ENCODE measurements around the gene C6orf163. TPM values are rescaled to one million over a fixed set of nuclear protein-coding genes. Genes with fewer than 3 reads are reported as not detected.
"Not testable (repeated sequence)": the region's sequence is repeated elsewhere in the genome, so short reads cannot be mapped to it uniquely, and the experiment has no call there.

Gene C6orf163
- total RNA-seq: 5.7 and 7.1 TPM in 2 replicates
- long read RNA-seq, partial matches to known transcripts: 0 of 1 reads
- long read RNA-seq, other reads (novel, unspliced or antisense): 1 of 1 reads

GRCh38 chr6:87344731-87345130 is at the start of gene C6orf163:
C6orf163 (plus strand) TSS chr6:87344813; CDS start chr6:87345100, 287 bp downstream.
- Mint-ChIP-seq H3K27ac (no peak within 1 kb of the TSS), H3K4me1 (ENCODE audit: low read depth) (peaks cover 40% of the 10 kb centered on the region), H3K27me3 (no peaks in the 10 kb centered on the region), H3K9me3 (ENCODE audit: low read depth) (no peaks in the 10 kb centered on the region), H3K36me3 (ENCODE audit: insufficient read depth) (peaks cover 5% of the 10 kb centered on the region), H3K4me3 (ENCODE audit: low read depth) (no peak within 1 kb of the TSS)
- no peak for DNase-seq (ENCODE audit: low spot score, unreplicated experiment)
- TF ChIP-seq CTCF (IDR thresholded peaks at IDR 0.05; ENCODE audit: unreplicated experiment): no peak

- Mint-ChIP-seq H3K4me1 (ENCODE audit: low read depth) (peaks cover 24% of the 10 kb centered on the region), H3K36me3 (ENCODE audit: insufficient read depth) (peaks cover 2% of the 10 kb centered on the region), H3K9me3 (ENCODE audit: low read depth) (peaks cover 3% of the 10 kb centered on the region), H3K27me3 (no peaks in the 10 kb centered on the region), H3K27ac (no peak overlapping the region), H3K4me3 (ENCODE audit: low read depth) (no peak overlapping the region)
- no peak for DNase-seq (ENCODE audit: low spot score, unreplicated experiment)
- TF ChIP-seq CTCF (IDR thresholded peaks at IDR 0.05; ENCODE audit: unreplicated experiment): no peak
These were observed 47.5 kb upstream of the C6orf163 start for GRCh38 chr6:87297119-87297518.

GRCh38 chr6:87301277-87301676 is 43.3 kb upstream of the C6orf163 start:
- H3K4me1 Mint-ChIP-seq (ENCODE audit: low read depth); H3K27me3 Mint-ChIP-seq: not testable (repeated sequence)

GRCh38 chr6:87308970-87309369 is 35.6 kb upstream of the C6orf163 start:
- Mint-ChIP-seq H3K27me3 (peaks cover 16% of the 10 kb centered on the region), H3K27ac (no peak overlapping the region)

More at GRCh38 chr6:87301277-87301676, 43.3 kb upstream of the C6orf163 start:
- DNase-seq (ENCODE audit: low spot score, unreplicated experiment); H3K27ac Mint-ChIP-seq; H3K4me3 Mint-ChIP-seq (ENCODE audit: low read depth); H3K36me3 Mint-ChIP-seq (ENCODE audit: insufficient read depth): not testable (repeated sequence)
- H3K9me3 Mint-ChIP-seq (ENCODE audit: low read depth): peaks cover 11% of the 10 kb centered on the region

GRCh38 chr6:87312860-87313259 is 31.8 kb upstream of the C6orf163 start:
- no peaks in the 10 kb centered on the region for H3K9me3 Mint-ChIP-seq (ENCODE audit: low read depth)
- no peak overlapping the region for H3K27ac Mint-ChIP-seq
- no peak overlapping the region for H3K4me3 Mint-ChIP-seq (ENCODE audit: low read depth)
- no peak for DNase-seq (ENCODE audit: low spot score, unreplicated experiment)
- no peaks in the 10 kb centered on the region for H3K36me3 Mint-ChIP-seq (ENCODE audit: insufficient read depth)
- H3K4me1 Mint-ChIP-seq (ENCODE audit: low read depth): peaks cover 27% of the 10 kb centered on the region
- peaks cover 37% of the 10 kb centered on the region for H3K27me3 Mint-ChIP-seq
- TF ChIP-seq CTCF (IDR thresholded peaks at IDR 0.05; ENCODE audit: unreplicated experiment): no peak

More at GRCh38 chr6:87308970-87309369, 35.6 kb upstream of the C6orf163 start:
- no peak for DNase-seq (ENCODE audit: low spot score, unreplicated experiment)
- H3K4me3 Mint-ChIP-seq (ENCODE audit: low read depth): no peak overlapping the region
- no peaks in the 10 kb centered on the region for H3K36me3 Mint-ChIP-seq (ENCODE audit: insufficient read depth)
- peaks cover 26% of the 10 kb centered on the region for H3K4me1 Mint-ChIP-seq (ENCODE audit: low read depth)
- TF ChIP-seq CTCF (IDR thresholded peaks at IDR 0.05; ENCODE audit: unreplicated experiment): no peak
- no peaks in the 10 kb centered on the region for H3K9me3 Mint-ChIP-seq (ENCODE audit: low read depth)

- H3K4me3 Mint-ChIP-seq (ENCODE audit: low read depth): no peak overlapping the region
- peaks cover 17% of the 10 kb centered on the region for H3K4me1 Mint-ChIP-seq (ENCODE audit: low read depth)
- H3K27me3 Mint-ChIP-seq: peaks cover 37% of the 10 kb centered on the region
- H3K36me3 Mint-ChIP-seq (ENCODE audit: insufficient read depth): no peaks in the 10 kb centered on the region
- no peak overlapping the region for H3K27ac Mint-ChIP-seq
- no peak for DNase-seq (ENCODE audit: low spot score, unreplicated experiment)
- no peaks in the 10 kb centered on the region for H3K9me3 Mint-ChIP-seq (ENCODE audit: low read depth)
- no peak for TF ChIP-seq CTCF (IDR thresholded peaks at IDR 0.05; ENCODE audit: unreplicated experiment)
These were observed 29.5 kb upstream of the C6orf163 start for GRCh38 chr6:87315071-87315470.

Data from progenitor cell of endocrine pancreas (in vitro differentiated cells).